ENCODE measurements around the gene SPEG. TPM values are rescaled to one million over a fixed set of nuclear protein-coding genes. Genes with fewer than 3 reads are reported as not detected.

Gene SPEG
- 1 to 10 TPM; 2.1 to 2.3 TPM for total RNA-seq

DNA sequence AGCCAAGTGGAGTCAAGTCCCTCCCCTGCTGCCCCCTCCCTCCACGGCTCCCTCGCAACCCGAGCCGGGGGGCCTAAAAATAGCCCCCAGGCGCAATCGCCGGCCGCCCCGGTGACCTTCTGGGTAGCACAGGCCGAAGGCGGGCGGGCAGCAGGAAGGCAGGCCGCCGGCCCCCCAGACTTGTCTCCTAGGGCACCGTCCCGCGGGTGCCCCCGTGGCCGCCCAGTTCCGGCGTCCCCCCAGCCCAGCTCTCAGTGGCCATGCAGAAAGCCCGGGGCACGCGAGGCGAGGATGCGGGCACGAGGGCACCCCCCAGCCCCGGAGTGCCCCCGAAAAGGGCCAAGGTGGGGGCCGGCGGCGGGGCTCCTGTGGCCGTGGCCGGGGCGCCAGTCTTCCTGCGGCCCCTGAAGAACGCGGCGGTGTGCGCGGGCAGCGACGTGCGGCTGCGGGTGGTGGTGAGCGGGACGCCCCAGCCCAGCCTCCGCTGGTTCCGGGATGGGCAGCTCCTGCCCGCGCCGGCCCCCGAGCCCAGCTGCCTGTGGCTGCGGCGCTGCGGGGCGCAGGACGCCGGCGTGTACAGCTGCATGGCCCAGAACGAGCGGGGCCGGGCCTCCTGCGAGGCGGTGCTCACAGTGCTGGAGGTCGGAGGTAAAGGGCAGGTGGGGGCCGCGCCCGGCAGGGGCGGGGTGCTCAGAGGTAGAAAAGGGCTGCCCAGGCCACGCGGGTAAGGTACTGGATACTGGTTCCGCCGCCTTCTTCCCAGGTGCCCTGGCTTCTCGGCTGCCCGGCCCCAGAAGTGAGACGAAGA, at the start of gene SPEG:
Gene SPEG (plus strand): TSS at position 126 of the 808 bp plus-strand sequence. CDS start 135 bp downstream, at position 261.
- ChIA-PET CTCF (interaction anchor here (1.1 to 4.3 kb wide), 5 partner anchors 22 to 95 kb away, joined by 3 to 35 read pairs (median 5); no protein-coding TSS in a partner anchor), POLR2A (interaction anchor here (1.2 kb wide), 1 partner anchor 7 kb away, joined by 3 read pairs; no protein-coding TSS in a partner anchor)
- Mint-ChIP-seq H3K36me3 (ENCODE audit: low read depth) (no peaks in the 10 kb centered on the region), H3K27ac (no peak within 1 kb of the TSS), H3K4me3 (no peak within 1 kb of the TSS), H3K27me3 (peaks cover 19% of the 10 kb centered on the region), H3K4me1 (ENCODE audit: low read depth) (no peaks in the 10 kb centered on the region), H3K9me3 (no peaks in the 10 kb centered on the region)
- intact Hi-C loops (cut with micrococcal nuclease): no loop called here
- no peak for TF ChIP-seq CTCF (IDR thresholded peaks at IDR 0.05)
- ATAC-seq (peak; percentile 26), DNase-seq (no peak)

DNA sequence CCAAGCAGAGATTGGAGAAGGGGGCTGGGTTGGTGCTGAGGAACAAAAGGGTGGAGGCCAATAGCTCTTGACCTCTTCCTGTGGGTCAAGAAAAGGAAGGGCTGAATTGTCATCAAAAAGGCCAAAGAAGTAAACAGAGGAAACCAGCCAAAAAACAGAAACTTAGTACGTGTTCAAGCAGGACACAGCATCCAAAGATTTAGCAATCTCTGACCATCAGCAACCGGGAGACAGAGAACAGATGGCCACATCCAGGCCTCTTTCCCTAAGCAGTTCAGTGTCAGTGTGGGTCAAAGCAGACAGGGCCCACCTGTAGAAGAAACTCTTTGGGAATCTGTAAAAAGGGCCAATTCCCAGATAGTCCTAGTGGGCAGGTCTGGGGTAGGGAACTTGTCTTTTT, 49.8 kb upstream of the SPEG start:
- POLR2A ChIA-PET: no interaction called here
- CTCF ChIA-PET: no interaction called here
- H3K27me3 Mint-ChIP-seq: no peaks in the 10 kb centered on the region
- H3K9me3 Mint-ChIP-seq: no peaks in the 10 kb centered on the region
- TF ChIP-seq CTCF (IDR thresholded peaks at IDR 0.05): no peak
- H3K36me3 Mint-ChIP-seq (ENCODE audit: low read depth): peaks cover 51% of the 10 kb centered on the region
- ATAC-seq: no peak
- intact Hi-C loops (cut with micrococcal nuclease): no loop called here
- no peak overlapping the region for H3K4me3 Mint-ChIP-seq
- peak overlapping the region; percentile 35 for H3K27ac Mint-ChIP-seq
- peaks cover 21% of the 10 kb centered on the region for H3K4me1 Mint-ChIP-seq (ENCODE audit: low read depth)
- no peak for DNase-seq

- ATAC-seq: no peak
- peak overlapping the region; percentile 98 for H3K4me3 Mint-ChIP-seq
- POLR2A ChIA-PET: no interaction called here
- intact Hi-C loops (cut with micrococcal nuclease): no loop called here
- H3K27ac Mint-ChIP-seq: peak overlapping the region; percentile 25
- no peak for DNase-seq
- peaks cover 2% of the 10 kb centered on the region for H3K9me3 Mint-ChIP-seq
- peaks cover 21% of the 10 kb centered on the region for H3K4me1 Mint-ChIP-seq (ENCODE audit: low read depth)
- H3K27me3 Mint-ChIP-seq: no peaks in the 10 kb centered on the region
- CTCF ChIA-PET: interaction anchor here (2.0 to 7.9 kb wide), 3 partner anchors 17 to 509 kb away, joined by 6 to 84 read pairs (median 13); no protein-coding TSS in a partner anchor
- no peak for TF ChIP-seq CTCF (IDR thresholded peaks at IDR 0.05)
- peaks cover 45% of the 10 kb centered on the region for H3K36me3 Mint-ChIP-seq (ENCODE audit: low read depth)
Observed at GRCh38 chr2:219385958-219386520, 48.6 kb upstream of the SPEG start.

- Mint-ChIP-seq H3K36me3 (ENCODE audit: low read depth) (peaks cover 38% of the 10 kb centered on the region), H3K4me3 (peak overlapping the region; percentile 98), H3K27me3 (no peaks in the 10 kb centered on the region), H3K9me3 (peaks cover 2% of the 10 kb centered on the region), H3K4me1 (ENCODE audit: low read depth) (peaks cover 21% of the 10 kb centered on the region), H3K27ac (peak overlapping the region; percentile 97)
- ATAC-seq: no peak
- POLR2A ChIA-PET: interaction anchor here (1.0 to 1.5 kb wide), 5 partner anchors 8 to 240 kb away, joined by 3 to 11 read pairs (median 4); partner anchors contain the start of gene ABCB6
- intact Hi-C loops (cut with micrococcal nuclease): no loop called here
- CTCF ChIA-PET: interaction anchor here (0.7 to 7.9 kb wide), 7 partner anchors 16 to 510 kb away, joined by 3 to 84 read pairs (median 6); partner anchors contain the start of genes DNAJB2 and GMPPA
- no peak for DNase-seq
- no peak for TF ChIP-seq CTCF (IDR thresholded peaks at IDR 0.05)
Observed at GRCh38 chr2:219386532-219387280, 47.9 kb upstream of the SPEG start.

Measured in activated CD8-positive, alpha-beta T cell treated with anti-CD3 and anti-CD28 coated beads for 36 hours (primary cell).